ENCODE data around the gene UTP11. TPM values are rescaled to one million over a fixed set of nuclear protein-coding genes. Genes with fewer than 3 reads are reported as not detected.
A peak's percentile ranks its signal among the peaks of the same experiment; 100 is the strongest.

UTP11 gene
- total RNA-seq, 5 donors from 2014 or later (not counting 1 experiment from before 2014, with no cell fraction given), result 8.5 to 18.3 (median 15.9) TPM

- peaks cover 0 to 18% of the 10 kb centered on the region in 2 experiments for H3K27me3 ChIP-seq (replicated peaks in 1 of 2; ENCODE audit: control insufficient read depth in 2 of 2, extremely low read depth in 1 of 2, insufficient read depth in 2 of 2, low read length in 1 of 2)
- H3K4me3 ChIP-seq (ENCODE audit: control insufficient read depth in 1 of 2, extremely low read depth in 1 of 2, low read length in 1 of 2), result peak overlapping the region in 1 of 2 donors; percentile 23
- Mint-ChIP-seq H3K4me3 (peak overlapping the region; percentile 62 to 72 (median 71)), H3K27ac (peak overlapping the region; percentile 65 to 83), H3K27me3 (peaks cover 0 to 3% of the 10 kb centered on the region in 2 donors), H3K9me3 (no peaks in the 10 kb centered on the region), H3K4me1 (peaks cover 22 to 53% (median 48%) of the 10 kb centered on the region in 3 donors), H3K36me3 (no peaks in the 10 kb centered on the region)
- no peak for DNase-seq
- POLR2A ChIA-PET, result interaction anchor here in 1 of 2 donors (0.6 kb wide), 1 partner anchor 1170 kb away, joined by 4 read pairs; no protein-coding TSS in a partner anchor
- peaks cover 0 to 46% of the 10 kb centered on the region in 2 experiments for H3K4me1 ChIP-seq (ENCODE audit: control insufficient read depth in 1 of 2, extremely low read depth in 1 of 2, insufficient read depth in 2 of 2, low read length in 2 of 2)
- CTCF ChIA-PET, result no interaction called here
- H3K27ac ChIP-seq (ENCODE audit: low read length), result peak overlapping the region; percentile 72
- H3K36me3 ChIP-seq (ENCODE audit: control insufficient read depth in 2 of 2, extremely low read depth in 1 of 2, insufficient read depth in 1 of 2, low read length in 1 of 2), result no peaks in the 10 kb centered on the region
- 68% methylated on average over 3 of the region's 12 CpGs for WGBS (ENCODE audit: insufficient coverage)
- no peaks in the 10 kb centered on the region for H3K9me3 ChIP-seq
- no peak for ATAC-seq (replicated peaks in 1 of 4)
Measured at GRCh38 chr1:38006008-38006828, 6.3 kb upstream of the UTP11 start.

GRCh38 chr1:38009088-38009840 lies 3.3 kb upstream of the UTP11 start:
- Mint-ChIP-seq H3K36me3 (no peaks in the 10 kb centered on the region), H3K27me3 (peaks cover 0 to 3% of the 10 kb centered on the region in 2 donors), H3K4me3 (peak overlapping the region in 2 of 3 donors; percentile 13), H3K4me1 (peaks cover 38 to 63% (median 56%) of the 10 kb centered on the region in 3 donors), H3K27ac (peak overlapping the region; percentile 88 to 97), H3K9me3 (no peaks in the 10 kb centered on the region)
- POLR2A ChIA-PET, result no interaction called here
- CTCF ChIA-PET, result interaction anchor here in 1 of 2 donors (1.6 kb wide), 1 partner anchor 18 kb away, joined by 5 read pairs; the partner anchor contains the start of gene SF3A3
- H3K4me3 ChIP-seq (ENCODE audit: control insufficient read depth in 1 of 2, extremely low read depth in 1 of 2, low read length in 1 of 2), result no peak overlapping the region
- H3K4me1 ChIP-seq (ENCODE audit: control insufficient read depth in 1 of 2, extremely low read depth in 1 of 2, insufficient read depth in 2 of 2, low read length in 2 of 2), result peaks cover 14 to 62% of the 10 kb centered on the region in 2 experiments
- no peaks in the 10 kb centered on the region for H3K36me3 ChIP-seq (ENCODE audit: control insufficient read depth in 2 of 2, extremely low read depth in 1 of 2, insufficient read depth in 1 of 2, low read length in 1 of 2)
- WGBS (ENCODE audit: insufficient coverage), result 91% methylated on average over 5 of the region's 8 CpGs
- H3K27me3 ChIP-seq (replicated peaks in 1 of 2; ENCODE audit: control insufficient read depth in 2 of 2, extremely low read depth in 1 of 2, insufficient read depth in 2 of 2, low read length in 1 of 2), result peaks cover 0 to 13% of the 10 kb centered on the region in 2 experiments
- no peaks in the 10 kb centered on the region for H3K9me3 ChIP-seq
- ATAC-seq (replicated peaks in 1 of 4), result peak in 3 of 4 experiments; percentile 37 to 69 (median 42)
- peak in 12 of 35 experiments; percentile 23 to 60 (median 42) for DNase-seq
- H3K27ac ChIP-seq (ENCODE audit: low read length), result peak overlapping the region; percentile 67

- H3K27ac ChIP-seq (ENCODE audit: low read length), result peak overlapping the region; percentile 67
- POLR2A ChIA-PET, result interaction anchor here in 1 of 2 donors (0.6 kb wide), 1 partner anchor 81 kb away, joined by 3 read pairs; no protein-coding TSS in a partner anchor
- peaks cover 35 to 58% (median 54%) of the 10 kb centered on the region in 3 donors for H3K4me1 Mint-ChIP-seq
Measured at GRCh38 chr1:38009841-38010180, 2.7 kb upstream of the UTP11 start.

DNA sequence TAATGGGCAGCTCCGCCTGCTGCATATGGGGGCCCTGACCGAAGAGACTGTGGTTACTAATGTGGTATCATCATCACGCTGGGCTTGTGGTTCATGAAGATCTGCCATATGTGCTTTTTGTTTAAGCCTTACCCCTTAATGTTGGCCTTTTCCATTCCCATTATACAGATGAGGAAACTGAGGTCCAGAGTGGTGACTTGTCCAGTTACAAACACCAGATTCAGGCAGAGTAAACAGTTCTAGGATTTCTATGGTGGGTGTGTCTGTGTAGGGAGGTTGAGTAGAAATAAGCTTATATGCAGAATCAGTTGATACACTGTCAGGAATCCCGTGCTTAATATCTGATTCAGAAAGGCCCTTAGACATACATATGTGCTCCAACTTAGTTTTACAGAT lies 691 bp downstream of the UTP11 start:
- H3K36me3 Mint-ChIP-seq, result peaks cover 13% of the 10 kb centered on the region
- H3K27ac ChIP-seq (ENCODE audit: low read length), result peak overlapping the region; percentile 73
- H3K27me3 Mint-ChIP-seq, result no peaks in the 10 kb centered on the region
- H3K4me1 ChIP-seq (ENCODE audit: control insufficient read depth in 1 of 2, extremely low read depth in 1 of 2, insufficient read depth in 2 of 2, low read length in 2 of 2), result peaks cover 16 to 49% of the 10 kb centered on the region in 2 experiments
- ATAC-seq (replicated peaks in 1 of 4) (no peak), DNase-seq (no peak)
- ChIA-PET POLR2A (no interaction called here), CTCF (interaction anchor here in 1 of 2 donors (0.9 to 2.7 kb wide), 2 partner anchors 24 to 153 kb away, joined by 3 to 10 read pairs; partner anchors contain the start of genes MTF1 and SF3A3)
- H3K4me3 Mint-ChIP-seq, result peak overlapping the region; percentile 99 to 100 (median 100)
- no CpG with 5 or more reads among the region's 4 CpGs for WGBS (ENCODE audit: insufficient coverage)
- peaks cover 42 to 63% (median 61%) of the 10 kb centered on the region in 3 donors for H3K4me1 Mint-ChIP-seq
- H3K27ac Mint-ChIP-seq, result peak overlapping the region; percentile 98
- no peaks in the 10 kb centered on the region for H3K9me3 Mint-ChIP-seq
- peak overlapping the region; percentile 89 to 94 for H3K4me3 ChIP-seq (ENCODE audit: control insufficient read depth in 1 of 2, extremely low read depth in 1 of 2, low read length in 1 of 2)
- H3K9me3 ChIP-seq, result no peaks in the 10 kb centered on the region
- peaks cover 5 to 14% of the 10 kb centered on the region in 2 donors for H3K36me3 ChIP-seq (ENCODE audit: control insufficient read depth in 2 of 2, extremely low read depth in 1 of 2, insufficient read depth in 1 of 2, low read length in 1 of 2)
- H3K27me3 ChIP-seq (replicated peaks in 1 of 2; ENCODE audit: control insufficient read depth in 2 of 2, extremely low read depth in 1 of 2, insufficient read depth in 2 of 2, low read length in 1 of 2), result no peaks in the 10 kb centered on the region

More at GRCh38 chr1:38009841-38010180, 2.7 kb upstream of the UTP11 start:
- H3K36me3 Mint-ChIP-seq, result no peaks in the 10 kb centered on the region
- peak overlapping the region in 1 of 3 donors; percentile 13 for H3K4me3 Mint-ChIP-seq
- CTCF ChIA-PET, result interaction anchor here in 1 of 2 donors (0.7 to 1.6 kb wide), 2 partner anchors 9 to 19 kb away, joined by 5 read pairs; partner anchors contain the start of gene SF3A3
- peaks cover 14 to 59% of the 10 kb centered on the region in 2 experiments for H3K4me1 ChIP-seq (ENCODE audit: control insufficient read depth in 1 of 2, extremely low read depth in 1 of 2, insufficient read depth in 2 of 2, low read length in 2 of 2)
- ATAC-seq (replicated peaks in 1 of 4), result no peak
- no peaks in the 10 kb centered on the region for H3K27me3 Mint-ChIP-seq
- DNase-seq, result no peak
- no peaks in the 10 kb centered on the region for H3K9me3 Mint-ChIP-seq
- H3K4me3 ChIP-seq (ENCODE audit: control insufficient read depth in 1 of 2, extremely low read depth in 1 of 2, low read length in 1 of 2), result no peak overlapping the region
- peaks cover 0 to 8% of the 10 kb centered on the region in 2 experiments for H3K27me3 ChIP-seq (replicated peaks in 1 of 2; ENCODE audit: control insufficient read depth in 2 of 2, extremely low read depth in 1 of 2, insufficient read depth in 2 of 2, low read length in 1 of 2)
- peak overlapping the region; percentile 88 to 97 for H3K27ac Mint-ChIP-seq
- no peaks in the 10 kb centered on the region for H3K36me3 ChIP-seq (ENCODE audit: control insufficient read depth in 2 of 2, extremely low read depth in 1 of 2, insufficient read depth in 1 of 2, low read length in 1 of 2)
- no CpG with 5 or more reads among the region's 6 CpGs for WGBS (ENCODE audit: insufficient coverage)
- H3K9me3 ChIP-seq, result no peaks in the 10 kb centered on the region

DNA sequence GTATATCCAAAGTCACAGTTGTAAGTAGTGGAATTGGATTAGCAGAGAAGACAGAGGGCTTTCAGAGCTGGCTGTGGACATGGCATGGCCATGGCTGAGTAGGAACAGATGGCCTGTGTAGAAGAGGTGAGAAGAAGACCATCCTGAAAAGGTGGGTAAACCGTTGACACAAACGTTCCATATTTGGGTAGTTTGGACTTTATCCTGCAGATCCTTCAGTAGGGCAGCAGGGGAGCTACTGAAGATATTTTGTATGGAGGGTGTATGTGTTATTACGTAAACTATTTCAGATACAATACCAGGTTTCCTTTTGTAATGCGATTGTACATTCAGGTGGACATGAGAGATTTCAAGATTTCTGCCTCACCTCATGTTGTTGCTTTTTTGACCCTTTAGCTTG lies 1.6 kb downstream of the UTP11 start:
- Mint-ChIP-seq H3K27ac (peak overlapping the region in 1 of 2 donors; percentile 57), H3K36me3 (peaks cover 22% of the 10 kb centered on the region), H3K4me1 (peaks cover 45 to 62% (median 62%) of the 10 kb centered on the region in 3 donors), H3K4me3 (peak overlapping the region; percentile 99 to 100 (median 100)), H3K27me3 (no peaks in the 10 kb centered on the region), H3K9me3 (no peaks in the 10 kb centered on the region)
- WGBS (ENCODE audit: insufficient coverage), result no CpG with 5 or more reads among the region's 4 CpGs
- no peaks in the 10 kb centered on the region for H3K9me3 ChIP-seq
- H3K4me1 ChIP-seq (ENCODE audit: control insufficient read depth in 1 of 2, extremely low read depth in 1 of 2, insufficient read depth in 2 of 2, low read length in 2 of 2), result peaks cover 16 to 43% of the 10 kb centered on the region in 2 experiments
- ATAC-seq (replicated peaks in 1 of 4) (no peak), DNase-seq (no peak)
- H3K4me3 ChIP-seq (ENCODE audit: control insufficient read depth in 1 of 2, extremely low read depth in 1 of 2, low read length in 1 of 2), result no peak overlapping the region
- H3K36me3 ChIP-seq (ENCODE audit: control insufficient read depth in 2 of 2, extremely low read depth in 1 of 2, insufficient read depth in 1 of 2, low read length in 1 of 2), result peaks cover 5 to 23% of the 10 kb centered on the region in 2 donors
- POLR2A ChIA-PET, result no interaction called here
- H3K27me3 ChIP-seq (replicated peaks in 1 of 2; ENCODE audit: control insufficient read depth in 2 of 2, extremely low read depth in 1 of 2, insufficient read depth in 2 of 2, low read length in 1 of 2), result no peaks in the 10 kb centered on the region
- CTCF ChIA-PET, result interaction anchor here in 1 of 2 donors (0.5 kb wide), 1 partner anchor 30 kb away, joined by 3 read pairs; no protein-coding TSS in a partner anchor
- H3K27ac ChIP-seq (ENCODE audit: low read length), result no peak overlapping the region

Data from T-cell (primary cell).